CD4-positive, CD25-positive, alpha-beta regulatory T cell (primary cell): ENCODE measurements around the gene SLC2A3. TPM values are rescaled to one million over a fixed set of nuclear protein-coding genes. Genes with fewer than 3 reads are reported as not detected.
"Not testable (repeated sequence)": the region's sequence is repeated elsewhere in the genome, so short reads cannot be mapped to it uniquely, and the experiment has no call there.

ENCODE experiments used
- ATAC-seq, 2 donors: fragments of 150-1000 bp; cut with Tn5 transposase; one replicate each; pipeline ENCODE4 v1.10.0; 2021; ENCODE audit warnings: low read depth in 2 of 2, moderate number of reproducible peaks in 2 of 2, moderate library complexity in 1 of 2
- DNase-seq, 3 donors: peaks; one replicate each; pipeline versions ENCODE4 v3.0.0 to v3.0.0-alpha.2; 2012 to 2022; ENCODE audit warnings: mixed read lengths in 1 of 3
- H3K27ac ChIP-seq: one replicate; pipeline ENCODE4 v1.7.0; 2013; ENCODE audit warnings: mild to moderate bottlenecking, low read length; ENCODE audit not compliant: insufficient read depth, poor library complexity, severe bottlenecking
- H3K27me3 ChIP-seq: one replicate; pipeline ENCODE4 v1.7.0; 2013; ENCODE audit warnings: low read length; ENCODE audit not compliant: control insufficient read depth, insufficient read depth
- H3K36me3 ChIP-seq: one replicate; pipeline ENCODE4 v1.7.0; 2013; ENCODE audit warnings: mild to moderate bottlenecking, low read length, moderate library complexity; ENCODE audit not compliant: control insufficient read depth, insufficient read depth
- H3K4me1 ChIP-seq: 2 replicates; pipeline ENCODE4 v1.7.0; 2013; ENCODE audit warnings: mild to moderate bottlenecking, low read length; ENCODE audit not compliant: insufficient read depth, control insufficient read depth, poor library complexity, severe bottlenecking
- H3K4me3 ChIP-seq: one replicate; pipeline ENCODE4 v1.7.0; 2013; ENCODE audit warnings: low read depth, mild to moderate bottlenecking, low read length, moderate library complexity
- H3K9me3 ChIP-seq, 2 experiments: 1 replicate in 1 of 2; 2 replicates in 1 of 2; pipeline ENCODE4 v1.7.0; 2013; ENCODE audit warnings: low read length in 2 of 2, mild to moderate bottlenecking in 1 of 2, moderate library complexity in 1 of 2; ENCODE audit not compliant: control insufficient read depth in 2 of 2
- H3K27ac Mint-ChIP-seq, 3 donors: one replicate each; pipeline ENCODE4 v1.8.0; 2020 to 2022; ENCODE audit warnings: mild to moderate bottlenecking in 3 of 3, mixed read lengths in 3 of 3, moderate library complexity in 2 of 3
- H3K27me3 Mint-ChIP-seq: one replicate; pipeline ENCODE4 v1.8.0; 2022; ENCODE audit warnings: mild to moderate bottlenecking, mixed read lengths
- H3K36me3 Mint-ChIP-seq: one replicate; pipeline ENCODE4 v1.8.0; 2020; ENCODE audit warnings: mixed read lengths
- H3K4me1 Mint-ChIP-seq, 4 donors: one replicate each; pipeline ENCODE4 v1.8.0; 2020 to 2022; ENCODE audit warnings: mixed read lengths in 4 of 4, mild to moderate bottlenecking in 1 of 4
- H3K4me3 Mint-ChIP-seq, 4 donors: one replicate each; pipeline ENCODE4 v1.8.0; 2020 to 2022; ENCODE audit warnings: mild to moderate bottlenecking in 4 of 4, mixed read lengths in 4 of 4, moderate library complexity in 3 of 4
- H3K9me3 Mint-ChIP-seq, 7 donors: one replicate each; pipeline ENCODE4 v1.8.0; 2020 to 2022; ENCODE audit warnings: mixed read lengths in 7 of 7, mild to moderate bottlenecking in 3 of 7, moderate library complexity in 2 of 7
- polyA plus RNA-seq, 4 donors: library from polyadenylated mRNA; unstranded; fragments of 300-500 nt; fragmentation: Illumina TruSeq; gene quantifications; one replicate each; pipeline ENCODE4 v1.2.3, GENCODE V29; 2021
- total RNA-seq: library from RNA; stranded (reverse); gene quantifications from one replicate; pipeline ENCODE4 v1.2.3, GENCODE V29; 2022

SLC2A3 gene
- total RNA-seq (947 TPM), polyA plus RNA-seq (100 to 1,000 TPM in 3 of 4 donors, 10 to 100 TPM in 1; 96.9 to 128 (median 103) TPM)

- peaks cover 46% of the 10 kb centered on the region for H3K4me1 ChIP-seq
- DNase-seq = peak; percentile 75 to 97 (median 89)
- peak; percentile 67 to 76 for ATAC-seq
Observed at GRCh38 chr12:7935590-7936581, at the start of gene SLC2A3. SLC2A3 (minus strand) TSS chr12:7936187; CDS start chr12:7936034, 153 bp downstream.

GRCh38 chr12:7984900-7985299 lies 48.9 kb upstream of the SLC2A3 start:
- H3K4me1 Mint-ChIP-seq = peaks cover 2 to 14% (median 7%) of the 10 kb centered on the region in 4 donors
- Histone ChIP-seq H3K4me3 (no peak overlapping the region), H3K27me3 (no peaks in the 10 kb centered on the region), H3K36me3 (no peaks in the 10 kb centered on the region), H3K9me3 (no peaks in the 10 kb centered on the region), H3K27ac (no peak overlapping the region), H3K4me1 (peaks cover 11% of the 10 kb centered on the region)
- H3K36me3 Mint-ChIP-seq = no peaks in the 10 kb centered on the region
- DNase-seq = no peak
- H3K27me3 Mint-ChIP-seq = no peaks in the 10 kb centered on the region
- no peak overlapping the region for H3K4me3 Mint-ChIP-seq
- ATAC-seq = no peak
- H3K9me3 Mint-ChIP-seq = no peaks in the 10 kb centered on the region
- H3K27ac Mint-ChIP-seq = no peak overlapping the region

More at GRCh38 chr12:7935590-7936581, at the start of gene SLC2A3:
- Mint-ChIP-seq H3K4me3 (no peak within 1 kb of the TSS), H3K4me1 (peaks cover 12 to 15% (median 13%) of the 10 kb centered on the region in 4 donors), H3K27me3 (peaks cover under 1% of the 10 kb centered on the region), H3K27ac (no peak within 1 kb of the TSS), H3K9me3 (no peaks in the 10 kb centered on the region), H3K36me3 (peaks cover 8% of the 10 kb centered on the region)
- Histone ChIP-seq H3K4me3 (peak within 1 kb of the TSS; percentile 100), H3K9me3 (no peaks in the 10 kb centered on the region), H3K27ac (peak within 1 kb of the TSS; percentile 85), H3K27me3 (no peaks in the 10 kb centered on the region), H3K36me3 (peaks cover 32% of the 10 kb centered on the region)

GRCh38 chr12:7983460-7983859 lies 47.5 kb upstream of the SLC2A3 start:
- not testable (repeated sequence) for H3K9me3 Mint-ChIP-seq, H3K9me3 ChIP-seq, H3K4me3 ChIP-seq, H3K27me3 Mint-ChIP-seq, H3K27me3 ChIP-seq, H3K36me3 Mint-ChIP-seq, H3K27ac Mint-ChIP-seq, DNase-seq, ATAC-seq, H3K36me3 ChIP-seq, H3K27ac ChIP-seq, H3K4me1 Mint-ChIP-seq, H3K4me1 ChIP-seq
- peak overlapping the region in 1 of 4 donors; percentile 48 for H3K4me3 Mint-ChIP-seq

- H3K27me3 Mint-ChIP-seq, DNase-seq, H3K36me3 Mint-ChIP-seq, H3K27me3 ChIP-seq, H3K9me3 ChIP-seq, H3K27ac ChIP-seq, H3K36me3 ChIP-seq, H3K4me1 ChIP-seq, H3K27ac Mint-ChIP-seq, H3K9me3 Mint-ChIP-seq, ATAC-seq, H3K4me3 Mint-ChIP-seq, H3K4me3 ChIP-seq, H3K4me1 Mint-ChIP-seq: not testable (repeated sequence)
Observed at GRCh38 chr12:7983019-7983418, 47.0 kb upstream of the SLC2A3 start.

GRCh38 chr12:7982332-7982735 lies 46.3 kb upstream of the SLC2A3 start:
- not testable (repeated sequence) for H3K4me3 ChIP-seq, H3K4me1 ChIP-seq, H3K27me3 ChIP-seq, H3K27me3 Mint-ChIP-seq, H3K9me3 ChIP-seq, H3K9me3 Mint-ChIP-seq, ATAC-seq, H3K4me3 Mint-ChIP-seq, H3K36me3 ChIP-seq, DNase-seq, H3K27ac Mint-ChIP-seq, H3K4me1 Mint-ChIP-seq, H3K36me3 Mint-ChIP-seq, H3K27ac ChIP-seq

GRCh38 chr12:7981446-7981845 lies 45.5 kb upstream of the SLC2A3 start:
- H3K36me3 Mint-ChIP-seq = peaks cover 3% of the 10 kb centered on the region
- no peak overlapping the region for H3K4me3 ChIP-seq
- H3K4me3 Mint-ChIP-seq = no peak overlapping the region
- H3K4me1 ChIP-seq = no peaks in the 10 kb centered on the region
- H3K36me3 ChIP-seq = no peaks in the 10 kb centered on the region
- no peak for ATAC-seq
- no peaks in the 10 kb centered on the region for H3K27me3 ChIP-seq
- no peak overlapping the region for H3K27ac Mint-ChIP-seq
- peaks cover 0 to 8% (median 3%) of the 10 kb centered on the region in 4 donors for H3K4me1 Mint-ChIP-seq
- H3K27me3 Mint-ChIP-seq = peaks cover 5% of the 10 kb centered on the region
- no peak for DNase-seq
- H3K9me3 Mint-ChIP-seq = no peaks in the 10 kb centered on the region
- H3K27ac ChIP-seq = no peak overlapping the region
- no peaks in the 10 kb centered on the region for H3K9me3 ChIP-seq

GRCh38 chr12:7977351-7978124 lies 41.6 kb upstream of the SLC2A3 start:
- H3K36me3 Mint-ChIP-seq, H3K27ac Mint-ChIP-seq, H3K27me3 ChIP-seq, H3K4me1 ChIP-seq, H3K36me3 ChIP-seq, H3K9me3 ChIP-seq, H3K9me3 Mint-ChIP-seq, H3K27me3 Mint-ChIP-seq, H3K4me3 Mint-ChIP-seq, DNase-seq, H3K27ac ChIP-seq, H3K4me3 ChIP-seq: not testable (repeated sequence)
- ATAC-seq = peak; percentile 39 to 50
- H3K4me1 Mint-ChIP-seq = peaks cover 5 to 17% (median 9%) of the 10 kb centered on the region in 4 donors
